HG03025 (cell line): ENCODE measurements around the gene LRRC56.
"Not testable (repeated sequence)": the region's sequence is repeated elsewhere in the genome, so short reads cannot be mapped to it uniquely, and the experiment has no call there.

Experiments
- ATAC-seq: cut with Tn5 transposase; IDR thresholded peaks from one replicate; pipeline ENCODE4 v1.9.1; 2021; ENCODE audit warnings: mild to moderate bottlenecking, moderate library complexity; ENCODE audit not compliant: unreplicated experiment, low FRiP score

The LRRC56 gene

DNA sequence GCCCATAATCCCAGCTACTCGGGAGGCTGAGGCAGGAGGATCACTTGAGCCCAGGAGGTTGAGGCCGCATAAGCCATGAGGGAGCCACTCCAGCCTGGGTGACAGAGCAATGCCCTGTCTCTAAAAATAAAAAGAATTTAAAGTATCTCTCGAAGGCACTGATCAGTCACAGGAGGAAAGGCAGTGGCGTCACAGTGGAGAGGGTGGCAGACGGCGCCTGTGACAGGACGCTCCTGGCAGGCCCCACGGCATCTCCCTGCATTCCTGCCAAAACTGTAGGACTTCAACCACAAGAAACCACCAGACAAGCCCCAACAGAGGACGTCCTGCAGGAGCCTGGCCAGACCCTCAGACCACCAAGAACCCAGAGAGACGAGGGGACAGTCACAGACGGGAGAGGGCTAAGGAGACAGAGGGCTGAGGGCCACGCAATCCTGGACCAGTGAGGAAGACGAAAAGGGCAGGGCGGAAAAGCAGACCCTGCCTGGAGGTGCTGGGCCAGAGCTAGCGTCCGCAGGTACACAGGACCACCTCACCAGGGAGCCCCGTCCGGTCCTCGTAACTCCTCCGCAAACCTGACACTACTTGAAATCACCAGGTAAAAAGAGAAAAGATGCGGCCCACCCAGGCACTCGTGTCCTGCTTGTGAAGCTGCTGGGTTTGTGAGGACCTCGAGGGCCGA, 36.2 kb upstream of the LRRC56 start:
- no peak for ATAC-seq

DNA sequence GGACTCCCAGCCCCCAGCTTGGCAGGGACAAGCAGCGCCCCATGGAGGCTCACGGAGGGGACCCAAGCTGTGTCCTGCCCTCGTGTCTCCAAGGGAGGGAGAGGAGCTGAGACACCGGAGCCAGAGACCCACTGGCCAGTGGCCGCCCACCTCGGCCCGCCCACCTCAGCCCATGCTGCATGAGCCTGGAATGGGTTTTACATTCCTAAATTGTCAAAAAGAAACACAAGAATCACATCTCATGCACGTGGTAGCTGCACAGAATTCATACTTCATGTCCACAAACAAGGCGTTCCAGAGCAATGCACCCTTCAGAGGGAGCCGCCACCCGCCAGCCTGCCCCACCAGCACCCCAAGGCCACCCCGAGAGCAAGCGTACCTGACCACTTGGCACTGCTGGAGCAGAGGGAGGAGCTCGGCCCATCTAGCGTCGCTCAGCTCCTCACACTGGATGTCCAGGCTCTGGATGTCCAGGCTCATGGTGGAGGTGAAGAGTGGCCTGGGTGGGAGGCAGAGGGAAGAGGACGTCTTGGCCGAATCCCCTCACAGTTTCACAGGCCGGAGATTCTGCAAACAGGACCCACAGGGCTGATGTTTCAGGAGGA, 35.5 kb upstream of the LRRC56 start:
- ATAC-seq = no peak

DNA sequence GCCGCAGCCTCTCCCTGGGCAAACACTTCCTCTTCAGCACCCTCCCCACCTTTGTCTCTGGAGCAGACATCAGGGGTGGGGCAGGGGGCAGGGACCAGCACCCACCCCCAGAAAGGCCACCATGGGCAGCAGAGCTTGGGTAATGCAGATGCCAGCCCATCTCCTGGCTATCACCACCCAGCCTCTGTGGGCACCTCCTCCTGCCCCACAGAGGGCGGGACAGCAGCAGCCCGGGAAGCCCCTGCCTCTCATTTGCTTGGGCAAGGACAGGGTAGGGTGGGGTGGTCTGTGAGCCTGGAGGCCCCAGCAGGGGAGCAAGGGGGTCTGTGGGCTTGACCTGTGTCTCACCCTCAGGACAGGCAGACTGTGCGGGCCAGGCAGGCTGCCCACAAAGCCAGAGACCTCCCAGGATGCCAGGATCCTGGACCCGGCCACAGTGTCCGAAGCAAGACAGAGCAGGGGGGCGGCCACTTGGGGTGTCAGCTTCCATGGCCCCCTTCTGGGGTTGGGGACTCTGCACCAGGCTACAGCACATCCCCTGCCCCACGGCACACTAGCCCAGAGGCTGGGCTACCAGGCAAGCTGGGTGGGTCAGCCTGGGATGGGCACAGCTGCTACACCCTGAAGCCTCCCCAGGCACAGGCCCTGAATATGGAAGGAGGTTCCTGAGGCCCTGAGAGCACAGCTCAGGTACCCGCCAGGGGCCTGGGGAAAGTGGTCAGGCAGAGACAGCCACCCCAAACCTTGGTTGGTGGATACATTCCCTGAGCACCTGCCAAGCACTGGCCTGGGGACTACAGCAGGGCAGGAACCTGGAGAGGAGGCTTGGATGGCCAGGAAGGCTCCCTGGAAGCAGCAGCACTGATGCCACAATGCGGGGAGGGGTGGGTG, 34.8 kb upstream of the LRRC56 start:
- ATAC-seq = no peak

DNA sequence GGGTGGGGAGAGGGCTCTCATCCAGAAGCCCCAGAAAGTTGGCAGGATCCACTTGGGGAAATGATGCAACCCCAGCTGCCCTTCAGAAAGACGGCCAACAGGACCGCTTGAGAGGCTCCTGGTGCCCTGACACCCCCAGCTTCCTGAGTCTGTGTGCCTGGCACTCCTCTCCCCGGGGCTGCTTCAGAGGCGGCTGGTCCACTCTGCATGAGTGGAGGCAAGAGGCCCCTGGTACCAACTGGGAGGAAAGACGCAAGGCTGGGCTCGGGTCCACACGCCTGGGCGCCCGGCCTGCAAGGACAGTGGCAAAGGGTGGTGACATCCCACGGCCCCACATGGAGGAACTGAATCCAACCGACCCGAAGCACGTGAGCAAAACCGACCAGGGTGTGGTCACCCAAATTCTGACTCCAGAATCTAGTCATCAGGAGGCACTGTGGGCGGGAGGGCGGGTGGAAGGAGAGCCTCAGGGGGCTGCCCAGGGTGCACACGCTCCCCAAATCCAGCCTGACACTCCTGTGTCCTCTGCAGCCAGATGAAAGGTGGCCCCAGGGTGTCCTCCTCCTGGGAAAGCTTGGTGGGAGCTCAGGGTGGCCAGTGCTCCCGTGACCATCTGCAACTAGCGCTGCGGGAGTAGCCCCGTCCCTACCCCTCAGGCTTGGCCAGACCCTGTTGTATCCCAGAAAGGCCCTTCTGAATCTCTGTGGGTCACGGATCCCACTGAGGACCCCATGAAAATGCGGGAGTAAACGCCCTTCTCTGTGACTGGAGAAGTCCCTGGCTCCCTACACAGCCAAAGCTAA, 33.9 kb upstream of the LRRC56 start:
- no peak for ATAC-seq

DNA sequence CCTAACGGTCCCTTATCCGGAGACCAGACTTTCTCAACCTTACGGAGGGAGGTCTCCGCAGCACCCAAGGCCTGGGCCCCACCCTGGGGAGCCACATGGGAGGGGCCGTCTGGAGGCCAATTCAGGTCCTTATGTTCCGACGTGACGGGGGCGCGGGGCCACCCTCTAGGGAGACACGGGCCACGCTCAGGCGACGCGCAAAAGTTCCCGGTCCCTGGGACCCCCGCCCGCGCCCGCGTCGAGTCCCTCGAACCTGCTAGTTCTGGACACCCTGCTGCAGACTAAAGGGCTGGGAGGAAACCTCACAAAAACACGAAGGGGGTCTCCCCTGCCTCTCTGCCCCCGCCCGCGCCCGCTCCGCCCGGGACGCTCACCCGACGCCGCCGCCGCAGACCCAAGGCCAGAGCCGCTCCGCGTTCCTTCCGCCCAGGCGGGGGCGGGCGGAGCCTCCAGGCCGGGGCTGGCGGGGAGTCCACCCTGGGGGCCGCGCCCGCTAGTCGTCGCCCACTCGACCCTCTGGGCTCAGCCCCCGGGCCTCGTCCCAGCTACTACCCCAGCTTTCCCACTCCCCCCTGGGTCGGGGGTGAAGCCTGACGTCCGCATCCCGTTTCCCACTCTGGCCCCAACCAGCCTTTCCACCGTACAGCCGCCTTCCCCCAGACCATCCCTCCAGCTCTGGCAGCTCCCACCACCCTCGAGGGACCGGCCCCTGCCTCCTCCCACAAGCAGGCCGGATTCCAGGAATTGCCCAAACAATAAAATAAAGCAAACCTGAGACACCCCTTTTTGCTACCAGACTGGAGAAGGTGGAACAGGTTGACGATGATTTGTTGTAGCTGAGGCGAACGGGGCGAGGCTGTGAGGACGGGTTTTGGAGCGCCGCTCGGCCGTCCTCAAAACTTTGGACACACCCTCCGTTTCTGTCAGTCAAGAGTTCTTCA, 33.0 kb upstream of the LRRC56 start:
- ATAC-seq = no peak

DNA sequence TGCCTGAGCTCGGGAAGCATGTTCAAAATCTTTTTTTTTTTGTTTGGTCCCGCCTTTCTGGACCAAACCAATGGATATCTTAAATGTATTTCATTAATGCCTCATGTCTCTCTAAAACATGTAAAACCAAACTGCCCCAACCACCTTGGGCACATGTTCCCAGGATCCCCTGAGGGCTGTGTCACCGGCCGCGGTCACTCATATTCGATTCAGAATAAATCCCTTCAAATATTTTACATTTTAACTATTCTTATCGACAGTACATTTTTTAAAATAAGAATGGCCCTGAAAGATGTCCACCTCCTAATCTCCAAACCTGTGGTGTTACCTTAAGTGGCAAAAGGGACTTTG, 32.4 kb upstream of the LRRC56 start:
- ATAC-seq = no peak

DNA sequence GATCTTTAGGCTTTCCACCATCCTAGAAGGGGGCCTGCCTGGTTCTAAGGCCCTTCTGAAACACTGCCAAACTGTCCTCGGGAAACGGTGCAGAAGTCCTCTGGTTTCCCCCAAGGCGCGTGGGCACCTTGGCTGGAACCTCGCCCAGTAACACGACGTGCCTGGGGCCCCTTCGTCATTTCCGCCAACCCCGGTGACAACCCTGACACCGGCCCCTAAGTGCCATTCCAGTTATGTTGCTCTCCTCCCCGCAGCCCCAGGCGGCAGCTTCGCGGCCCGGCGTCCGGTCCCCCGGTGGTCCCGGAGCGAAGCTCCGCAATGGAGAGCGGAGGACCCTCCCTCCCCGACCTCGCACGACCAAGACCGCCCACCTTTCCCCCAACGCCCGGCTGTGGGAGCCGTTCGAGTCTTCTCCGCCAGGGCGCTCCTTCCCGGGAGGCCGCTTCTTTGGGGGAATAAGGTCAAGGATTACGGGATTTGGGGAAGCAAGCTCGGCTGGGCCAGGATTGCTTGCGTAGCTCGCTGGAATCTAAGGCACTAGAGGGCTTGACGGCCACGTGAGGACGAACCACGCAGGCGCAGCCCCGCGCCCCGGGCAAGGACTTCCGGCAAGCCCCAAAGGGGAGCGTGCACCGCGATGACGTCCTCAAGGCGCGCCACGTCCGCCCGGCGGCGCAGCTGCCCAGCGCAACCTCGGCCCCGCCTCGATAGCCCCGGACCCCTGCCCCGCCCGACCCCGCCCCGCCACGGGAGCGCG, 30.9 kb upstream of the LRRC56 start:
- ATAC-seq = peak; percentile 51

DNA sequence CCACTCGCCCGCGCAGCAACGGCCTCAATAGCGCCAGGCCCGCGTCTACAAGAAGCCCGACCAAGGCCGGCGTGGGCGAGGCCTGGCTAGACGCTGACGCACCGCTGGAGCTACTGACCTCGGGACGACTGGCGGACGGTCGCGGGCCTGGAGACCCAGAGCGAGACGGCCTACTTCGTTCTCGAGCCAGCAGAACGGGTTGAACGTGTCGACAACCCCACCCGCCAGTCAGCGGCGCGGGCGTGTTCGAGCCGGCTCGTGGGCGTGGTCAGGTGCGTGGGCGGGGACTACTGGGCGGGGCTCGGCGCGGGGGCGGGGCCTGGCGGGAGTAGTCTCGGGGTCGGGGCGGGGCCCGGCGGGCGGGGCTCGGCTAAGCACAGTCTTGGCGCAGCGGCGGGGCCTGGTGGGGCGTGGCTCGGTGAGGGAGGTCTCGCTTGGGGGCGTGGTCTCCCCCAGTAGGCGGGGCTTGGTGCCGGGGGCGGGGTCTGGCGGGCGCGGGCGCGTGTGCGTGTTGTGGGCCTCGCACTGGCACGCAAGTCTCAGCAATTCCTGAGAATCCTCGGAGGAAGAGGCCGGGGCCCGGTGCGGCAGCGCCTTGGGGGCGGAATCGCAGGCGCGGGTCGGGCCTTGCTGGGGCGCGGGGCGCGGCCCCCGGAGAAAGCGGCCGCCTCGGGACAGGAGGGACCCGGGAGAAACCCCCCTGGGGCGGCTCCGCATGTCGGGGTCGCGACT, 30.2 kb upstream of the LRRC56 start, which contains the start of gene RNH1:
RNH1 (minus strand) TSS at position 248 of the 732 bp plus-strand sequence. CDS start 5,080 bp downstream, outside the sequence.
- peak; percentile 45 for ATAC-seq

DNA sequence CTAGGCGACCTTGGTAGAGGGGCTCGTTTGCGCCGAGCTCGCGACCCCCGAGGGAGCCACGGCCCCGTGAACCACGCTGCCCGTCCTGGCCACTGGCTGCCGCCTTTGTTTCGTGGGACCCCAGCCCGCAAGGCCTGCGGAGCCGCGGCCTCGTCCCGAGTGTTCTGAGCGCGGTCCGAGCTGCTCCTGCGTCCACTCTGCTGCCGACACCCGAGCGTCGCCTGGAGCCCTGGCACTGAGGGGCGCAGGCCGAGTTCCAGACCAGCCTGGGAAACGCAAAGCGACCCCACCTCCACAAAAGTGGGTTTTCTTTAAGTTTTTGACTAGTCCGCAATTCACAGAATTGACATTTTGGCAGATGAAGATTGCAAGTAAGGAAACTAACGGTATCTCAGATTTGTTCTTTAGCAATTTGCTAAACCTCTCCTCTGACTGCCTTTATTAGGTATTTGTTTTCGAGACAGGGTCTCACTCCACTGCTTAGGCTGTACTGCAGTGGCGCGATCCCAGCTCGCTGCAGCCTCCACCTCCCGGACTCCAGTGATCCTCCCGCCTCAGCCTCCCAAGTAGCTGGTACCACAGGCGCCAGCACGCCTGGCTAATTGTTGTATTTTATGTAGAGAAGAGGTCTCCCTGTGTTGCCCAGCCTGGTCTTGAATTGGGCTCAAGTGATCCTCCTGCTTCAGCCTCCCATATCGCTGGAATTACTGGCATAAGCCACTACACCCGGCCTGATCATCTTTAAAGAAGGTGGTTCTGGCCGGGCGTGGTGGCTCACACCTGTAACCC, 29.4 kb upstream of the LRRC56 start:
- ATAC-seq = no peak

DNA sequence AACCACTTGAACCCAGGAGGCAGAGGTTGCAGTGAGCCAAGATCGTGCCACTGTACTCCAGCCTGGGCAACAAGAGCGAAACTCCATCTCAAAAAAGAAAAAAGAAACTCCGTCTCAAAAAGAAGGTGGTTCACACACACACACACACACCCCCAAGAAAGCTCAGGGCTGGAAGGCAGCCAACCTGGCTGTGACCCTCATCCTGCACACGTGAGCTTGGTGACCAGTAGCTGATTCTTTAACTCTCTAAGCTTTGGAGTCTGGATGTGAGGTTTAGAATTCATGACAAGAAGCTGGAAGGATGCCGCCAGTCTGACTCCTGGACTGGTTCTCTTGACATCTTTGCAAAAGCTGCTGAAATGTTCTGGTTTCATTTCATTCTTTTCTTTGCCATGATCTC, 28.4 kb upstream of the LRRC56 start:
- ATAC-seq = no peak

DNA sequence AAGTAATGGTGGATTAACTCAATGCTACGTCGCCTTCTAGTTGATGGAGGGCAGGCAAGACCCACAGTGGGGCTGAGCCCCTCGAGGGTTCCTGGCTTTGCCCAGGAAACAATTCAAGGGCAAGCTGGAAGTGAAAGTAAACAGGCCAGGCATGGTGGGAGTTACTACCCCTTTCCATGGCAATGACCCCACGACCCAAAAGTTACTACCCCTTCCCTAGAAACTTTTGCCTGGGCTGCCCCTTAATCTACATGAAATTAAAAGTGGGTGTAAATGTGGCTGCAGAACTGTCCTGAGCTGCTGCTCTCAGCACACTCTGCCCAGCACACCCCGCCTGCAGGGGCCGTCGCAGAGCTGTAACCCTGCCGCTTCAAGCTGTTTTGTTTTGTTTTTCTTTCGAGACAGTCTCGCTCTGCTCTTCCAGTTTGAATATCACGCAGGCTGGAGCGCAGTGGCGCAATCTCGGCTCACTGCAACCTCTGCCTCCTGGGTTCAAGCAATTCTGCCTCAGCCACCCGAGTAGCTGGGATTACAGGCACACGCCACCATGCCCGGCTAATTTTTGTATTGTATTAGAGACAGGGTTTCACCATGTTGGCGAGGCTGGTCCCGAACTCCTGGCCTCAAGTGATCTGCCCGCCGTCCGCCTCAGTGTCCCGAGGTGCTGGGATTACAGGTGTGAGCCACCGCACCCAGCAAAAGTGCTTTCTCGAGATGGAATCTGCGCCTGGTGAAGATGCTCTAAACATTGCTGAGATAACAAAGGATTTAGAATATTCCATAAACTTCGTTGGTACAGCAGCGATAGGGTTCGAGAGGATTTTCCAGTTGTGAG, 24.3 kb upstream of the LRRC56 start:
- no peak for ATAC-seq

DNA sequence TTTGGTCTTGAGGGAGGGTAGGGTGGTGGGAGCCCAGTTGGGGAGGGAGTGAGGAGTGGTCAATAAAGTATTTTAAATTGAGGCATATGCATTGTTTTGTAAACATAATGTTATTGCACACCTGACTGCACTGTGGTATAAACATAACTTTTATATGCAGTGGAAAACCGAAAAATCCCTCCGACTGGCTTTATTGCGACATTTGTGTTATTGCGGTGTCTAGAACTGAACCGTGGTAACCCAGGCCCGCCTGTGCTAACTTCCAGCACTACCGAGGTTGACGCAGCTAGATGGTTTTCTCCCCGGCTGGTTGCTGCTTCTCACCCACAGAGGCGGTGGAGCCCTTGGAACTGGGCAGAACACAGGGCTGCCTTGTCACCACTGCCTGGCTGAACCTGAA, 22.7 kb upstream of the LRRC56 start:
- no peak for ATAC-seq

DNA sequence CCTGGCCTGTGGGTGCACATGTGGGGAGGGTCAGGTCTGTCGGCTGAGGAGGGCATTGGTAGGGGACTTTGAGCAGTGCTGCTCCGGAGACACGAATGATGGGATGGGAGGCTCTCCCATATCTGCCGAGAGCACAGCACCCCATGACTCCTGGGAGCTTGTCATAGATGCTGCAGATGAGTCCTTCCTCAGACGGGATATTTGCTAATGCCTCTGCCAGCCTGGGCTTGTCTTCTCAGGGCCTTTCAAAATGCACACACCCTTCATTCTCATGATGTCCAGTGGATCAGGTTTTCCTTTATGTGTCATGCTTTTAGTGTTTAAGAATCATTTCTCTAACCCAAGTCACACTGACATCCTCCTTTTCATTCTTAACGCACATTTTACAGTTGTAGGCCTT, 22.2 kb upstream of the LRRC56 start:
- no peak for ATAC-seq

DNA sequence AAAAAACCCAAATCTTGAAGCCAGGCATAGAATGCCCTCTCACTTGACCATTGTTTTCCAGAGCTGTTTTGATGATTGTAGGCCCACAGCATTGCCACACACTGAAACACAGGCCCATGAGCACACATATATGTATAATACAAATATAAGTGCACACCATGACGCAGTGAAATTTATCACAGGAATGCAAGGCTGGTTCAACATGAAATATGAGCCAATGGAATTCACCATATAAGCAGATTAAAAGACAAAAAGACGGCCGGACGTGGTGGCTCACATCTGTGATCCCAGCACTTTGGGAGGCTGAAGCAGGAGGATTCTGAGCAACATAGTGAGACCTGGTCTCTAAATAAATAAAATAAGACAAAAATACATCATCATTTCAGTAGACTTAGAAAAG, 20.9 kb upstream of the LRRC56 start:
- no peak for ATAC-seq

DNA sequence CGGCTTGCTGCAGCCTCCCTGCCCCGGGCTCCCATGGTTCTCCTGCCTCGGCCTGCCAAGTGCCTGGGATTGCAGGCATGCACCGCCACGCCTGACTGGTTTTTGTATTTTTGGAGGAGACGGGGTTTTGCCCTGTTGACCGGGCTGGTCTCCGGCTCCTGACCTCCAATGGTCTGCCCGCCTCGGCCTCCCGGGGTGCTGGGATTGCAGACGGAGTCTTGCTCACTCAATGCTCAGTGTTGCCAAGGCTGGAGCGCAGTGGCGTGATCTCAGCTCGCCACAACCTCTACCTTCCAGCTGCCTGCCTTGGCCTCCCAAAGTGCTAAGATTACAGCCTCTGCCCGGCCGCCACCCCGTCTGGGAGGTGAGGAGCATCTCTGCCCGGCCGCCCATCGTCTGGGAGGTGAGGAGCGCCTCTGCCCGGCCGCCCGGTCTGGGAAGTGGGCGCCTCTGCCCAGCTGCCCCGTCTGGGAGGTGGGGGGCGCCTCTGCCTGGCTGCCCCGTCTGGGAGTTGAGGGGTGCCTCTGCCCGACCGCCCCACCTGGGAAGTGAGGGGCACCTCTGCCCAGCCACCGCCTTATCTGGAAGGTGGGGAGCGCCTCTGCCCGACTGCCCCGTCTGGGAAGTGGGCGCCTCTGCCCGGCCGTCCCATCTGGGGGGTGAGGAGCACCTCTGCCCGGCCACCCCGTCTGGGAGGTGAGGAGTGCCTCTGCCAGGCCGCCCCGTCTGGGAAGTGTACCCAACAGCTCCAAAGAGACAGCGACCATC, 20.2 kb upstream of the LRRC56 start:
- ATAC-seq = not testable (repeated sequence)
